Measurements from ENCODE around the gene HSD3B1.

GRCh38 chr1:119467219-119467618, 39.8 kb upstream of the HSD3B1 start:
- TF ChIP-seq CTCF (conservative IDR thresholded peaks at IDR 0.05; ENCODE audit: low read depth in 2 of 2) (no peak), EZH2 (IDR thresholded peaks at IDR 0.05; ENCODE audit: low read depth, unreplicated experiment) (no peak), CREB1 (CRISPR knock-in tag; IDR thresholded peaks at IDR 0.05; ENCODE audit: low read depth) (no peak), JUNB (IDR thresholded peaks at IDR 0.05; ENCODE audit: unreplicated experiment) (no peak), POLR2AphosphoS5 (IDR thresholded peaks at IDR 0.05; ENCODE audit: low read depth) (no peak), ZNF331 (CRISPR knock-in tag; IDR thresholded peaks at IDR 0.05; ENCODE audit: low read depth) (no peak), EZH2phosphoT487 (IDR thresholded peaks at IDR 0.05; ENCODE audit: unreplicated experiment) (no peak), REST (IDR thresholded peaks at IDR 0.05; ENCODE audit: unreplicated experiment) (no peak), ETS1 (IDR thresholded peaks at IDR 0.05) (no peak), ZNF462 (CRISPR knock-in tag; IDR thresholded peaks at IDR 0.05) (no peak), ZNF114 (CRISPR knock-in tag; IDR thresholded peaks at IDR 0.05) (no peak), STAT1 (IDR thresholded peaks at IDR 0.05; ENCODE audit: unreplicated experiment) (no peak), NANOG (IDR thresholded peaks at IDR 0.05; ENCODE audit: borderline replicate concordance) (no peak)
